PFSK-1 (cell line): Measurements from ENCODE around the gene HPDL.

Experiments used
- FOXP2 ChIP-seq: optimal IDR thresholded peaks from 2 replicates; pipeline ENCODE3; 2011; ENCODE audit warnings: borderline replicate concordance, control low read depth, inconsistent platforms; ENCODE audit not compliant: insufficient read depth; ENCODE audit errors: extremely low read length, extremely low read depth
- POLR2AphosphoS5 ChIP-seq: IDR thresholded peaks from 2 replicates; pipeline ENCODE4 v1.6.1; 2012; ENCODE audit warnings: low read depth, mild to moderate bottlenecking, control low read depth, low read length, moderate library complexity
- REST ChIP-seq, 2 experiments: IDR thresholded peaks; 2 replicates each; pipeline versions ENCODE4 v1.6.1 to v1.8.0; 2011 to 2012; ENCODE audit warnings: low read depth in 2 of 2, low read length in 2 of 2, control low read depth in 1 of 2, inconsistent platforms in 1 of 2, mild to moderate bottlenecking in 1 of 2, moderate library complexity in 1 of 2; ENCODE audit not compliant: insufficient read depth in 1 of 2
- SIN3A ChIP-seq: IDR thresholded peaks from 2 replicates; pipeline ENCODE4 v1.6.1; 2012; ENCODE audit warnings: mild to moderate bottlenecking, low read length, moderate library complexity, borderline replicate concordance; ENCODE audit not compliant: insufficient read depth
- TAF1 ChIP-seq: IDR thresholded peaks from 2 replicates; pipeline ENCODE4 v1.6.1; 2012; ENCODE audit warnings: low read length, control low read depth, borderline replicate concordance; ENCODE audit not compliant: insufficient read depth

The HPDL gene

GRCh38 chr1:45332346-45332720, 5.6 kb downstream of the HPDL start:
- TF ChIP-seq FOXP2: no peak
- TF ChIP-seq POLR2AphosphoS5: no peak
- no peak for TF ChIP-seq TAF1
- TF ChIP-seq REST (IDR thresholded peaks at IDR 0.05; ENCODE audit: insufficient read depth in 1 of 2, low read depth in 2 of 2, low read length in 2 of 2): no peak
- TF ChIP-seq SIN3A: no peak

GRCh38 chr1:45334308-45335245, 7.9 kb downstream of the HPDL start:
- no peak for TF ChIP-seq TAF1
- TF ChIP-seq FOXP2: no peak
- no peak for TF ChIP-seq POLR2AphosphoS5
- no peak for TF ChIP-seq SIN3A
- TF ChIP-seq REST (IDR thresholded peaks at IDR 0.05; ENCODE audit: insufficient read depth in 1 of 2, low read depth in 2 of 2, low read length in 2 of 2): no peak

- TF ChIP-seq POLR2AphosphoS5 (no peak), TAF1 (no peak), REST (IDR thresholded peaks at IDR 0.05; ENCODE audit: insufficient read depth in 1 of 2, low read depth in 2 of 2, low read length in 2 of 2) (no peak), FOXP2 (no peak), SIN3A (no peak)
These were observed 9.2 kb downstream of the HPDL start for GRCh38 chr1:45335855-45336324.

- no peak for TF ChIP-seq TAF1
- no peak for TF ChIP-seq REST (IDR thresholded peaks at IDR 0.05; ENCODE audit: insufficient read depth in 1 of 2, low read depth in 2 of 2, low read length in 2 of 2)
- no peak for TF ChIP-seq POLR2AphosphoS5
- TF ChIP-seq SIN3A: no peak
- no peak for TF ChIP-seq FOXP2
These were observed 11.1 kb downstream of the HPDL start for GRCh38 chr1:45337630-45338325.
